Liver (tissue), 2 donors: ENCODE results near the gene BRF1.

ENCODE experiments used
- TF ChIP-seq, protein P1 (sequence below): IDR thresholded peaks from 2 replicates; pipeline ENCODE4 v1.6.1; 2016; ENCODE audit warnings: antibody characterized with exemption, mild to moderate bottlenecking
- TF ChIP-seq, protein P2 (sequence below): fragments of 150-350 bp; IDR thresholded peaks from 2 replicates; pipeline ENCODE4 v1.5.1; 2017; ENCODE audit warnings: improper control_type of control experiment, low read depth, low read length; ENCODE audit not compliant: missing input control
- donor health status: healthy.

DNA sequence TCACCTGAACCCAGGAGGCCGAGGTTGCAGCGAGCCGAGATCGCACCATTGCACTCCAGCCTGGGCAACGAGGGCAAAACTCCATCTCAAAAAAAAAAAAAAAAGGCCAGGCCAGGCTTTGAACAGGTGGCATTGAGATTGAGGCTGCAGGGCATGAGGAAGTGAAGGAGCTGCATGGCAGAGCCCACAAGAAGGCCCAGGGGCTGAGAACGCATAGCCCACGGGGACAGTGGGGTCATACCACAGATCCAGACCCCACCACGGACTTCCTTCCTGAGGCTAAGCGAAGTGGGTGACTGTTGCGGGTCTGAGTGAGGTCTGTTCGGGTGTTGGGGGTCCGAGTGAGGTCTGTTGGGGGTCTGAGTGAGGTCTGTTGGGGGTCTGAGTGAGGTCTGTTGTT lies 140.0 kb downstream of the BRF1 start:
- TF ChIP-seq, protein P1, sequence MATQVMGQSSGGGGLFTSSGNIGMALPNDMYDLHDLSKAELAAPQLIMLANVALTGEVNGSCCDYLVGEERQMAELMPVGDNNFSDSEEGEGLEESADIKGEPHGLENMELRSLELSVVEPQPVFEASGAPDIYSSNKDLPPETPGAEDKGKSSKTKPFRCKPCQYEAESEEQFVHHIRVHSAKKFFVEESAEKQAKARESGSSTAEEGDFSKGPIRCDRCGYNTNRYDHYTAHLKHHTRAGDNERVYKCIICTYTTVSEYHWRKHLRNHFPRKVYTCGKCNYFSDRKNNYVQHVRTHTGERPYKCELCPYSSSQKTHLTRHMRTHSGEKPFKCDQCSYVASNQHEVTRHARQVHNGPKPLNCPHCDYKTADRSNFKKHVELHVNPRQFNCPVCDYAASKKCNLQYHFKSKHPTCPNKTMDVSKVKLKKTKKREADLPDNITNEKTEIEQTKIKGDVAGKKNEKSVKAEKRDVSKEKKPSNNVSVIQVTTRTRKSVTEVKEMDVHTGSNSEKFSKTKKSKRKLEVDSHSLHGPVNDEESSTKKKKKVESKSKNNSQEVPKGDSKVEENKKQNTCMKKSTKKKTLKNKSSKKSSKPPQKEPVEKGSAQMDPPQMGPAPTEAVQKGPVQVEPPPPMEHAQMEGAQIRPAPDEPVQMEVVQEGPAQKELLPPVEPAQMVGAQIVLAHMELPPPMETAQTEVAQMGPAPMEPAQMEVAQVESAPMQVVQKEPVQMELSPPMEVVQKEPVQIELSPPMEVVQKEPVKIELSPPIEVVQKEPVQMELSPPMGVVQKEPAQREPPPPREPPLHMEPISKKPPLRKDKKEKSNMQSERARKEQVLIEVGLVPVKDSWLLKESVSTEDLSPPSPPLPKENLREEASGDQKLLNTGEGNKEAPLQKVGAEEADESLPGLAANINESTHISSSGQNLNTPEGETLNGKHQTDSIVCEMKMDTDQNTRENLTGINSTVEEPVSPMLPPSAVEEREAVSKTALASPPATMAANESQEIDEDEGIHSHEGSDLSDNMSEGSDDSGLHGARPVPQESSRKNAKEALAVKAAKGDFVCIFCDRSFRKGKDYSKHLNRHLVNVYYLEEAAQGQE, result no peak
- TF ChIP-seq, protein P2, sequence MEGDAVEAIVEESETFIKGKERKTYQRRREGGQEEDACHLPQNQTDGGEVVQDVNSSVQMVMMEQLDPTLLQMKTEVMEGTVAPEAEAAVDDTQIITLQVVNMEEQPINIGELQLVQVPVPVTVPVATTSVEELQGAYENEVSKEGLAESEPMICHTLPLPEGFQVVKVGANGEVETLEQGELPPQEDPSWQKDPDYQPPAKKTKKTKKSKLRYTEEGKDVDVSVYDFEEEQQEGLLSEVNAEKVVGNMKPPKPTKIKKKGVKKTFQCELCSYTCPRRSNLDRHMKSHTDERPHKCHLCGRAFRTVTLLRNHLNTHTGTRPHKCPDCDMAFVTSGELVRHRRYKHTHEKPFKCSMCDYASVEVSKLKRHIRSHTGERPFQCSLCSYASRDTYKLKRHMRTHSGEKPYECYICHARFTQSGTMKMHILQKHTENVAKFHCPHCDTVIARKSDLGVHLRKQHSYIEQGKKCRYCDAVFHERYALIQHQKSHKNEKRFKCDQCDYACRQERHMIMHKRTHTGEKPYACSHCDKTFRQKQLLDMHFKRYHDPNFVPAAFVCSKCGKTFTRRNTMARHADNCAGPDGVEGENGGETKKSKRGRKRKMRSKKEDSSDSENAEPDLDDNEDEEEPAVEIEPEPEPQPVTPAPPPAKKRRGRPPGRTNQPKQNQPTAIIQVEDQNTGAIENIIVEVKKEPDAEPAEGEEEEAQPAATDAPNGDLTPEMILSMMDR, result no peak
